Right lung (tissue), 5 donors: ENCODE measurements around the gene ANKMY1. TPM values are rescaled to one million over a fixed set of nuclear protein-coding genes. Genes with fewer than 3 reads are reported as not detected.
"Not testable (repeated sequence)": the region's sequence is repeated elsewhere in the genome, so short reads cannot be mapped to it uniquely, and the experiment has no call there.

Experiments used
- DNase-seq, 2 donors: peaks; one replicate each; pipeline ENCODE4 v3.0.0-alpha.2; 2013
- polyA plus RNA-seq, 5 donors: library from polyadenylated mRNA; unstranded; fragments of 120-200 nt; gene quantifications; one replicate each; pipeline versions ENCODE4 v1.2.1 to v1.2.3, GENCODE V29; 2013; ENCODE audit warnings: inconsistent platforms in 1 of 5, low replicate concordance in 1 of 5; ENCODE audit not compliant: insufficient read length in 5 of 5, insufficient read depth in 1 of 5

ANKMY1 gene
- polyA plus RNA-seq, 5 donors, result 8.8 to 18.6 (median 14.7) TPM

DNA sequence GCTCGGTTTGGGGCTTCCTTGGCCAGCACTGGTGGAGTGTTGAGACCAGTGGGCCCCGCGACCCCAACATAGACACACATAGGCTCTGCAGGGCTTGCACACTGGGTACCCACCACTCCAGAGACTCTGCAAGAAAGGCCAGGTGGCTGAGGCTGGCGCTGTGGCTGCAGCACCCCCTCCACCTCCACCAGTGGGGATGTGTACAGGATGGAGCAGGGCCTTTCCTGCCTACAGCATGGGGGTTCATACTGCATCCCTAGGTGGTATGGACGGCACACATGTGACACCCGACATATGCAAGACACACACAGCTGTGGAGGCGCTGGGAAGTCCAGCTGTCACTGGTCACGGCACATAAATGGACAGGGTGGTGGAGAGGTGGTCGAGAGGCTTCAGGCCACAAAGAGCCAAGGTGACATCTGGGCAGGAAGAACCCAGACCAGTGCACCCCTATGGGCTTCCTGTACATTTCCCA is 11.8 kb upstream of the ANKMY1 start:
- DNase-seq, result no peak

DNA sequence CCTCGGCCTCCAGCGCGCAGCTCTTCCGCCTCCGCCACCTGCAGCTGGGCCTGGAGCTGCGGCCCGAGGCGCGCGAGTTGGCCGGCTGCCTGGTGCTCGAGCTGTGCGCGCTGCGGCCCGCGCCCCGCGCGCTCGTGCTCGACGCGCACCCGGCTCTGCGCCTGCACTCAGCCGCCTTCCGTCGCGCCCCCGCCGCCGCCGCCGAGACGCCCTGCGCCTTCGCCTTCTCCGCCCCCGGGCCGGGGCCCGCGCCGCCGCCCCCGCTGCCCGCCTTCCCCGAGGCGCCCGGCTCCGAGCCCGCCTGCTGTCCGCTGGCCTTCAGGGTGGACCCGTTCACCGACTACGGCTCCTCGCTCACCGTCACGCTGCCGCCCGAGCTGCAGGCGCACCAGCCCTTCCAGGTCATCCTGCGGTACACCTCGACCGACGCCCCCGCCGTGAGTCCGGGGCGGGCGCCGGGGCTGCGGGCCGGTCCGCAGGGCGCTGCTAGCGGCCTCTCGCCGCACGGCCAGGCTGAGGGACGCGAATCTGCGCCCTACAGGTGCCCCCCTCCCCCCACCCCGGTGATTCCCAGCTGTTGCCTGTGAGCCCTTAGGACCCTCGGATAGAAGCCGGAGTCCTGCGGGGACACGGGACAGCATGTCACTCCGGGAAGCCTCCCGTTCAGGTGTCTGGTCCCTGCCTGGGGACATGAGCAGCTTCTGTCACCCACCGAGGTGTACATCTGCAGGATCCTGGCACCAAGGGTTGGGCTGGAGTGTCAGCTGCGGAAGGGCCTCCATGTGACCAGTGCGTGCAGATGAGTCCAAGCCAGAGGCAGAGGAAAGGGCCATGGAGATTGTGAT is 11.1 kb upstream of the ANKMY1 start:
- peak; percentile 68 for DNase-seq

GRCh38 chr2:240567872-240568677 is 10.3 kb upstream of the ANKMY1 start, which contains the start of gene RNPEPL1:
Gene RNPEPL1 (plus strand): TSS chr2:240568484. CDS start chr2:240568587, 103 bp downstream.
- no peak for DNase-seq

DNA sequence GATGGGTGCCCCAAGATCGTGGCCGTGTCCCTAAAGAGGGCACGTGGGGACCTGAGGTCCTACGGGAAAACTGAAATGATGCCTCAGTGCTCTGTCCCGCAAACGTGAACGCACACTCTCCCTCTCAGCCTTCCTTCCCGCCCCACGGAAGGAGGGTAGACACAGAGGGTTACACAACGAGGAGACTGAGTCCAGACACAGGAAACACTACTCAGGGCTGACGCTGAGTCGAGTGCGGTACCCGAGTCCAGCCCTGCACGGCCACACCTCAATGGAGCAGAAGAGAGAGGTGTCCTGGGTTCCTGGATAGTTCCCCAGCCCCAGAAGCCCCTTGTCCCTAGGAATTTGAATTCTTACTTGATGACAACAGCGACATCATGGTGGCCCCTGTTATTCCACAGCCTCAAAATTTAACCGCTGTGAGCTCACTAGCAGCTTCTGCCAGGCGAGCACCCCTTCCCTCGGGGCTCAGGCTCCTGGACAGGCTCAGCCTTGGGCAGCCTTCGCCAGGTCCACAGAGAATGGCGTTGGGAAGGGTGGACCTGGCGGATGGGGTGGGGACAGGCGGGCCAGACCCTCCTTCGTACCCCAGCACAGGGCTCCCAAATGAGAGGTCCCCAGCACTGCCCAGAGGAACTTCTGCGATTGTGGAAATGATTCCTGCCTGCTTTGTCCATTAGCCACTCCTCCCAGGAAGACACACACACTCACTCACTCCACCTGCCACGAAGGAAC is 9.5 kb upstream of the ANKMY1 start:
- no peak for DNase-seq

- peak; percentile 70 to 76 for DNase-seq
These were observed 8.7 kb upstream of the ANKMY1 start for GRCh38 chr2:240566203-240567136.

GRCh38 chr2:240565333-240566202 is 7.8 kb upstream of the ANKMY1 start:
- no peak for DNase-seq

DNA sequence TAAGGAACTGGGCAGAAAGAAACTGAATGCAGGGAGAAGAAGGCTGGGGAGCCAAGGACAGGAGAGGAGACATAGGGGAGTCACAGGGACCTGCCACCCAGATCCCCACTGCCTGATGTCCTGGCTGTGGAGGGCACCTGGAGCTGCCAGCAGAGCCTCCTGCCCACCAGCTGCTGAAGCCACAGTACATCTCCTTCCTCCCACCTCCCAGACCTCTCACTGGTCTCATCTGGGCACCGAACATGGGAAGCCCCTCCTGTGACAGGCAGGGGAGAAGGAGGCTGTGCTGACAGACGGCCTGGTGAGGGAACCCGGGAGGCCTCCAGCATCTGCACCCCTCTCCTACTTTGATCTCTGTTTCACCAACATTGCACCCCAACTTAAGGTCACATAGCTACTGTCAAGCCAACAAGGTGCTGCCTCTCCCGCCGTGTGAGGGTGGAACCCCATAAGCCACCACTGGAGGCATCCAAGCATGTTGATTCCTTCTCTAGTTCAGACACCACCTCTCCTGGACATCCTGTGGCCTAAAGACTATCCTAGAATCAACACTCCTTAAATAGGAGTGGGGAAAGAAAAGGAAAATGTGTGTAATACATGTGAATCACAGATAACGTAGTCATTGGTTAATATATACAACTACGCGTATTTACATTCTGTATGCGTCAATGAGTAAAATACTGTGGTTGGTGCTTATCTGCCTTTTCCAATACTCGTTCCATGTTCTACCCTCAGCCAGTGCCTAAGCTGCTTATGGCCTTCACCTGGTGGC is 7.0 kb upstream of the ANKMY1 start:
- no peak for DNase-seq

DNA sequence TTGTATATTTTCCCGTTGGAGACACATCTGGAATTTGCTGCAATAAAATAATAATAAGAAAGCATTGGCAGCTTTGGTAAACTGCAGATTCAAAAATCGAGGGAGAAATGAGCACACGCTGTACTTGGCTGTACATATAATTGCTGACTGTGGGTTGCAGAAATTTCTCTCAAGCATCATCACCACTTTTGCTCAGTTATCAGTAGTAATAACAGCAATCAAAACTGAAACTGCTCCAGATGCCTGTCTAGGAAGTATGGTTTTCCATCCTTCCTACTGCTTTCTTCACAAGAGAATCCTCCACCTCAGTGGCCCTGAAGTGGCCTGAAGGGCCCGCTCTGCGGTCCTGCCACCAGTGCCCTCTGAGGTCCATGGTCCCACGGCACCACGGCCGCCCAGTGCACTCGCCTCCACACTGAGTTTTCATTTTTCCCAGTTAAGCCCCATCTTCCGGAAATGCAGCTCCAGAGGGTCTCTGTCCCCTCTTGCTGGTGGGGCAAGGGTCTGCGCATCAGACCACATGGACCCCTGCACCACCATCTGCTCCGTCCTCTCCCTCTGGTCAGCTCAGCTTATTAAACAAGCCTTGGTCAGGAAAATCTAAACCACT is 6.3 kb upstream of the ANKMY1 start:
- DNase-seq, result no peak

DNA sequence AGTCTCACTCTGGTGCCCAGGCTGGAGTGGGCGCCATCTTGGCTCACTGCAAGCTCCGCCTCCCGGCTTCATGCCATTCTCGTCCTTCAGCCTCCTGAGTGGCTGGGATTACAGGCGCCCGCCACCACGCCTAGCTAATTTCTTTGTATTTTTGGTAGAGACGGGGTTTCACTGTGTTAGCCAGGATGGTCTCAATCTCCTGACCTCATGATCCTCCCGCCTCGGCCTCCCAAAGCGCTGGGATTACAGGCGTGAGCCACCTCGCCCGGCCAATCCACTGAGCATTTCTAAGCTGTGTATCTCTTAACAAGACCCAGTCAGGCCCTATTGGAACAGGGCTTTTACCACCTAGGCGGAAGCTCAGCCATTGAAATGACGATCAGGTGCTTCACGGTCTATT is 5.4 kb upstream of the ANKMY1 start:
- DNase-seq, result not testable (repeated sequence)

- DNase-seq, result no peak
These were observed 3.7 kb upstream of the ANKMY1 start for GRCh38 chr2:240561325-240561971.

GRCh38 chr2:240560480-240561324 is 2.9 kb upstream of the ANKMY1 start:
- peak; percentile 99 for DNase-seq

DNA sequence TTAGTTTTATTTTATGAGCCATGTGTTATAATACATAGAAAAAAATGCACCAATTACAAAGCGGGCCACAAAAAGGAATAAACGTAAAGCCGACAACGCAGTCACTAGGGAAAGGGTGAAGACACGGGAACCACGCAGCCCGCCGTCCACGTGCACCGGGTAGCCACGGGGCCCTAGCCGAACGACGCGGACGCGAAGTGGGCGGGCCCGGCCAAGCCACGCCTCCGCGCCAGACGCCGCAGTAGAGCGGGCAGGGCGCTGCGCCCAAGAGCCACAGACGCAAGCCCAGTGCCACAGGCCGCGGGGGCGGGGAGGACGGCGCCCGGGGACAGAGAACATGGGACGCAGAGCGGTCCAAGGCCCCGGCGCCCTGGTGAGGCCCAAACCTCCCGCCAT is 2.3 kb upstream of the ANKMY1 start, which contains the start of gene DUSP28:
Gene DUSP28, plus strand, starts transcription at position 274 of the 396 bp plus-strand sequence. CDS start 328 bp downstream, outside the sequence.
- DNase-seq, result peak; percentile 79 to 83

- no peak for DNase-seq
These were observed 1.5 kb upstream of the ANKMY1 start for GRCh38 chr2:240559286-240559685.

- DNase-seq, result no peak
These were observed 511 bp upstream of the ANKMY1 start for GRCh38 chr2:240558236-240558761.

GRCh38 chr2:240557101-240557751 is 562 bp downstream of the ANKMY1 start:
- DNase-seq, result no peak

GRCh38 chr2:240556553-240557100 is 1.2 kb downstream of the ANKMY1 start:
- no peak for DNase-seq
